ENCODE results near the gene MAGI1. TPM values are rescaled to one million over a fixed set of nuclear protein-coding genes. Genes with fewer than 3 reads are reported as not detected.

MAGI1 gene
- total and polyA plus RNA-seq, 10 donors, result 3.5 to 104 (median 62.3) TPM

- WGBS, 5 donors, result 85 to 95% (median 92%) methylated on average over 2 of the region's 2 CpGs
- H3K36me3 ChIP-seq, result no peaks in the 10 kb centered on the region
- TF ChIP-seq POLR2AphosphoS5 (IDR thresholded peaks at IDR 0.05) (no peak), POLR2A (IDR thresholded peaks at IDR 0.05) (no peak)
- TF ChIP-seq, protein P1, sequence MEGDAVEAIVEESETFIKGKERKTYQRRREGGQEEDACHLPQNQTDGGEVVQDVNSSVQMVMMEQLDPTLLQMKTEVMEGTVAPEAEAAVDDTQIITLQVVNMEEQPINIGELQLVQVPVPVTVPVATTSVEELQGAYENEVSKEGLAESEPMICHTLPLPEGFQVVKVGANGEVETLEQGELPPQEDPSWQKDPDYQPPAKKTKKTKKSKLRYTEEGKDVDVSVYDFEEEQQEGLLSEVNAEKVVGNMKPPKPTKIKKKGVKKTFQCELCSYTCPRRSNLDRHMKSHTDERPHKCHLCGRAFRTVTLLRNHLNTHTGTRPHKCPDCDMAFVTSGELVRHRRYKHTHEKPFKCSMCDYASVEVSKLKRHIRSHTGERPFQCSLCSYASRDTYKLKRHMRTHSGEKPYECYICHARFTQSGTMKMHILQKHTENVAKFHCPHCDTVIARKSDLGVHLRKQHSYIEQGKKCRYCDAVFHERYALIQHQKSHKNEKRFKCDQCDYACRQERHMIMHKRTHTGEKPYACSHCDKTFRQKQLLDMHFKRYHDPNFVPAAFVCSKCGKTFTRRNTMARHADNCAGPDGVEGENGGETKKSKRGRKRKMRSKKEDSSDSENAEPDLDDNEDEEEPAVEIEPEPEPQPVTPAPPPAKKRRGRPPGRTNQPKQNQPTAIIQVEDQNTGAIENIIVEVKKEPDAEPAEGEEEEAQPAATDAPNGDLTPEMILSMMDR (IDR thresholded peaks at IDR 0.05 in 8 of 11, conservative IDR thresholded peaks at IDR 0.05 in 3 of 11), result no peak
- H3K27me3 ChIP-seq (replicated peaks in 1 of 7), result no peaks in the 10 kb centered on the region
- H3K27ac ChIP-seq, result no peak overlapping the region
- H3K4me1 ChIP-seq, result no peaks in the 10 kb centered on the region
- H3K9me3 ChIP-seq, result no peaks in the 10 kb centered on the region
- intact Hi-C loops (cut with DNase I; ENCODE audit: low total_unique reads), result no loop called here
- no peak overlapping the region for H3K4me3 ChIP-seq
- DNase-seq, result no peak
These were observed 293.4 kb downstream of the MAGI1 start for GRCh38 chr3:65745306-65745705.

DNA sequence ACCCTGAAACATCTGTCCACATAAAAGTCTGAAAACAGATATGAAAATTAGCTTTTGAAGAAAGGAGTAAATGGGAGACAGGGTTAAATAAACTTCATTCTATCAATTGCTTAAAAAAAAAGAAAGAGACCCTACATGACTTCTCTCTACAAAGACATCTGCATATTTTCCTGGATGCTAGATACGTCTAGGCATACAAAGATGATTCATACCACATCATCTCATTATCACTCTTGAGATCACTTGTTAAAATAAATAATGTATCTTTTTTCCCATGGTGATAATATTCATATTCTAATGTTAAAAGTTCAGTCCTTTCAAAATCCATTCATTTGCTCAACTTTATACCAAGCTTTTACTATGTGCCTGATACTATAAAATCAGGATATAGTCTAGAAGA is 295.8 kb downstream of the MAGI1 start:
- intact Hi-C loops (cut with DNase I; ENCODE audit: low total_unique reads), result no loop called here
- TF ChIP-seq POLR2AphosphoS5 (IDR thresholded peaks at IDR 0.05), result no peak
- TF ChIP-seq, protein P1 (IDR thresholded peaks at IDR 0.05 in 8 of 11, conservative IDR thresholded peaks at IDR 0.05 in 3 of 11), result no peak
- Histone ChIP-seq H3K9me3 (no peaks in the 10 kb centered on the region), H3K4me1 (no peaks in the 10 kb centered on the region), H3K27ac (no peak overlapping the region), H3K4me3 (no peak overlapping the region), H3K27me3 (replicated peaks in 1 of 7) (no peaks in the 10 kb centered on the region), H3K36me3 (no peaks in the 10 kb centered on the region)
- DNase-seq, result no peak
- WGBS, 5 donors, result 54 to 89% (median 75%) methylated on average over 1 of the region's 1 CpG

DNA sequence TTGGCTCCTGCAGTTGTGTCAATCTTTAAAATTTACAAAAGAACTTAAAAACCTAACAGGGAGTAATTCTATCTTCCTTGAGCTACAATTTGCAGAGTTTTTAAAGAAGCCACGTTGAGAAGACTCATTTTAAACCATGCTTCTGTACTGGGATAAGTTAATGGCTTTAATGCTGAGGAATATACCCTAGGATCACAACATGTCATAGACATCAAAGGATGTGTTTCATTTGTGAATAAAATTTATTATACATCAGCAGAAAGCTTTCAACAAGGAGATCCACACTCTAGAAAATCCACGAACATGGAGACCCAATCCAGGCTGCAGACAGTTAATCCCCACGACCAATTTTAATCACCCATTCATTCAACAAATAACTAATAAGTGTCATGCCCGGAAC is 297.2 kb downstream of the MAGI1 start:
- 67 to 88% (median 76%) methylated on average over 4 of the region's 4 CpGs for WGBS, 5 donors
- intact Hi-C loops (cut with DNase I; ENCODE audit: low total_unique reads), result no loop called here
- no peak for DNase-seq
- Histone ChIP-seq H3K27me3 (replicated peaks in 1 of 7) (no peaks in the 10 kb centered on the region), H3K4me1 (no peaks in the 10 kb centered on the region), H3K36me3 (no peaks in the 10 kb centered on the region), H3K9me3 (no peaks in the 10 kb centered on the region), H3K4me3 (no peak overlapping the region), H3K27ac (no peak overlapping the region)
- no peak for TF ChIP-seq POLR2AphosphoS5 (IDR thresholded peaks at IDR 0.05)
- TF ChIP-seq POLR2A (IDR thresholded peaks at IDR 0.05), result no peak
- TF ChIP-seq, protein P1 (IDR thresholded peaks at IDR 0.05 in 8 of 11, conservative IDR thresholded peaks at IDR 0.05 in 3 of 11), result no peak

DNA sequence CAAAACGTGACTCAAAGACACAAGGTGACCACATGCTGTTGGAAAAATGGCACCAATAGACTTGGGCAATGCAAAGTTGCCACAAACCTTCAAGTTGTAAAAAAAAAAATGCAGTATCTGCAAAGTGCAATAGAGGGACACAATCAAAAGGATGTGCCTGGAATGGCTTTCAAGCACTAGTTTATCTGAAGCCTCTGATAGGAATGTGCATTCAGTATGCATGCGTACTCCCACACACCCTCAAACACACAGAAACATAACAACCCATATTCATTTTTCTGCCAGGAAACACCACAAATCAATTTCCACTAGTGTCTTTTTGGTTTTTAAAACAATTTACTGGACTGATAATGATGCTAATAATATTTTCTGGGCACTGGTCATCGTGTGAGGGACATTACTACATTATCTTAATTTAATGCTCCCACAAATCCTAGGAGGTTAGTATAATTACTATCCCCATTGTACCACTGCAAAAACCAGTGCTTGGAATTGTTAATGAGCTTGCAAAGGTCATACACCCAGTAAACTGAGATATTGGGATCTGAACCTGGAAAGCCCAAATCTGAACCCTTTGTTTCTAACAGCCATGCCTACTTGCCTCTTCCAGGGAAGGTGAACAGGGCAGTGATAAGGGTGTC is 298.7 kb downstream of the MAGI1 start:
- Histone ChIP-seq H3K4me1 (no peaks in the 10 kb centered on the region), H3K27me3 (replicated peaks in 1 of 7) (no peaks in the 10 kb centered on the region), H3K4me3 (no peak overlapping the region), H3K36me3 (no peaks in the 10 kb centered on the region), H3K9me3 (no peaks in the 10 kb centered on the region), H3K27ac (no peak overlapping the region)
- DNase-seq, result no peak
- TF ChIP-seq POLR2AphosphoS5 (IDR thresholded peaks at IDR 0.05), result no peak
- TF ChIP-seq POLR2A (IDR thresholded peaks at IDR 0.05), result no peak
- TF ChIP-seq, protein P1 (IDR thresholded peaks at IDR 0.05 in 8 of 11, conservative IDR thresholded peaks at IDR 0.05 in 3 of 11), result no peak
- intact Hi-C loops (cut with DNase I; ENCODE audit: low total_unique reads), result loop anchor here (10.0 kb wide), 1 partner anchor 305 kb away; no protein-coding TSS in a partner anchor
- 49 to 59% (median 57%) methylated on average over 3 of the region's 3 CpGs for WGBS, 5 donors
